ENCODE results near the gene LRP6. TPM values are rescaled to one million over a fixed set of nuclear protein-coding genes. Genes with fewer than 3 reads are reported as not detected.

LRP6 gene
- total RNA-seq, 1 experiment from 2014 or later: 62.4 TPM

DNA sequence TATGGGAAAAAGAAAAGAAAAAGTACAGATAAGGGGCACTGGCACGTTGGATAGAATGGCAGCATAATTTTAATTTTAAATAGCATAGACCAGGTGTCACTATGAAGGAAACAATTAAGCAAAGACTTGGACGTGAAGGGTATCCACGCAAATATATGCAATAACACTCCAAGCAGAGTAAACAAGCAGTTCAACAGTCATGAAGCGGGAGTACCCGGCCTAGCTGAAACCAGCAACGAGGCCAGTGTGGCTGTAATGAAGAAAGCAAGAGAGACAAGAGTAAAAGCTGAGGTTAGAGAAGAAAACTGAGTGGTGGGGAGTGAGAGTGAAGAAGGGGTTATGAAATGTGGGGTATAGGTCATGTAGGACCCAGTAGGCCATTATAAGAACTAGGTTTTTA, 110.7 kb downstream of the LRP6 start:
- Histone ChIP-seq H3K56ac (ENCODE audit: insufficient read length, low read depth, low read length) (no peak overlapping the region), H4K91ac (ENCODE audit: insufficient read length, low read depth, low read length) (no peak overlapping the region), H3K27ac (ENCODE audit: insufficient read length, low read depth, low read length) (no peak overlapping the region), H3K9me3 (ENCODE audit: control insufficient read depth, low read depth, low read length) (no peaks in the 10 kb centered on the region), H2AFZ (ENCODE audit: low read length) (no peak overlapping the region), H3K23ac (ENCODE audit: insufficient read length, low read depth, low read length) (no peak overlapping the region), H3K4me2 (ENCODE audit: insufficient read depth, insufficient read length, low read length) (no peak overlapping the region), H2AK5ac (ENCODE audit: insufficient read length, low read length) (no peak overlapping the region), H3K79me2 (ENCODE audit: insufficient read depth, low read length) (no peaks in the 10 kb centered on the region), H2BK15ac (ENCODE audit: low read depth, low read length) (no peak overlapping the region), H4K5ac (ENCODE audit: insufficient read length, low read depth, low read length) (no peak overlapping the region), H3K9ac (ENCODE audit: extremely low read depth, insufficient read length, low read length) (no peak overlapping the region), H3K18ac (ENCODE audit: insufficient read length, low read depth, low read length) (no peak overlapping the region), H2BK20ac (ENCODE audit: low read depth, low read length, poor library complexity, severe bottlenecking) (no peak overlapping the region), H2BK120ac (ENCODE audit: low read depth, low read length, poor library complexity, severe bottlenecking) (no peak overlapping the region), H2BK12ac (ENCODE audit: insufficient read length, low read depth, low read length) (no peak overlapping the region), H3K27me3 (ENCODE audit: insufficient read depth, low read length) (no peaks in the 10 kb centered on the region), H3T11ph (ENCODE audit: low read length) (no peak overlapping the region), H3K4me1 (ENCODE audit: insufficient read depth, low read length) (no peaks in the 10 kb centered on the region), H4K8ac (replicated peaks; ENCODE audit: insufficient read length, low read depth, low read length) (no peak overlapping the region), H3K79me1 (ENCODE audit: insufficient read depth, low read depth, low read length, poor library complexity, severe bottlenecking) (no peaks in the 10 kb centered on the region), H2BK5ac (ENCODE audit: insufficient read length, low read length) (no peak overlapping the region), H3K23me2 (ENCODE audit: insufficient read length, low read depth, low read length, poor library complexity, severe bottlenecking) (no peaks in the 10 kb centered on the region), H3K14ac (ENCODE audit: insufficient read depth, low read length) (no peak overlapping the region), H3K4ac (ENCODE audit: low read depth, low read length) (no peak overlapping the region), H4K20me1 (ENCODE audit: control insufficient read depth, insufficient read depth, insufficient read length) (no peaks in the 10 kb centered on the region)
- Mint-ChIP-seq H3K27ac (peak overlapping the region in 1 of 3 experiments; percentile 0; a peak in 1 of 7 replicates), H3K9me3 (no peaks in the 10 kb centered on the region), H3K4me1 (no peaks in the 10 kb centered on the region), H3K36me3 (ENCODE audit: insufficient read depth in 1 of 3, low read depth in 3 of 3) (peaks cover 13 to 55% (median 39%) of the 10 kb centered on the region in 3 experiments; a peak in 6 of 7 replicates), H3K27me3 (ENCODE audit: low read depth) (no peaks in the 10 kb centered on the region), H3K4me3 (no peak overlapping the region)
- TF ChIP-seq, protein P1, sequence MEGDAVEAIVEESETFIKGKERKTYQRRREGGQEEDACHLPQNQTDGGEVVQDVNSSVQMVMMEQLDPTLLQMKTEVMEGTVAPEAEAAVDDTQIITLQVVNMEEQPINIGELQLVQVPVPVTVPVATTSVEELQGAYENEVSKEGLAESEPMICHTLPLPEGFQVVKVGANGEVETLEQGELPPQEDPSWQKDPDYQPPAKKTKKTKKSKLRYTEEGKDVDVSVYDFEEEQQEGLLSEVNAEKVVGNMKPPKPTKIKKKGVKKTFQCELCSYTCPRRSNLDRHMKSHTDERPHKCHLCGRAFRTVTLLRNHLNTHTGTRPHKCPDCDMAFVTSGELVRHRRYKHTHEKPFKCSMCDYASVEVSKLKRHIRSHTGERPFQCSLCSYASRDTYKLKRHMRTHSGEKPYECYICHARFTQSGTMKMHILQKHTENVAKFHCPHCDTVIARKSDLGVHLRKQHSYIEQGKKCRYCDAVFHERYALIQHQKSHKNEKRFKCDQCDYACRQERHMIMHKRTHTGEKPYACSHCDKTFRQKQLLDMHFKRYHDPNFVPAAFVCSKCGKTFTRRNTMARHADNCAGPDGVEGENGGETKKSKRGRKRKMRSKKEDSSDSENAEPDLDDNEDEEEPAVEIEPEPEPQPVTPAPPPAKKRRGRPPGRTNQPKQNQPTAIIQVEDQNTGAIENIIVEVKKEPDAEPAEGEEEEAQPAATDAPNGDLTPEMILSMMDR (conservative IDR thresholded peaks at IDR 0.05): no peak
- no CpG with 5 or more reads among the region's 6 CpGs for WGBS (ENCODE audit: extremely low coverage, insufficient read length, low lambda C conversion rate)
- no peak for DNase-seq
